ENCODE measurements around the gene MYRF. TPM values are rescaled to one million over a fixed set of nuclear protein-coding genes. Genes with fewer than 3 reads are reported as not detected.

The MYRF gene
- total RNA-seq, 2 donors from 2014 or later, result 2.2 to 2.9 TPM

- peaks cover 52% of the 10 kb centered on the region for H3K4me1 Mint-ChIP-seq (ENCODE audit: low read depth)
- no peak overlapping the region for H3K27ac Mint-ChIP-seq
- H3K27me3 Mint-ChIP-seq (ENCODE audit: low read depth), result no peaks in the 10 kb centered on the region
- no peaks in the 10 kb centered on the region for H3K9me3 Mint-ChIP-seq
- peak overlapping the region in 1 of 2 donors; percentile 21 for H3K4me3 Mint-ChIP-seq
- H3K36me3 Mint-ChIP-seq (ENCODE audit: insufficient read depth in 2 of 2), result peaks cover 7 to 33% of the 10 kb centered on the region in 2 donors
- ATAC-seq (replicated peaks in 1 of 2) (no peak), DNase-seq (no peak)
These were observed 43.0 kb downstream of the MYRF start for GRCh38 chr11:61795459-61795858.

DNA sequence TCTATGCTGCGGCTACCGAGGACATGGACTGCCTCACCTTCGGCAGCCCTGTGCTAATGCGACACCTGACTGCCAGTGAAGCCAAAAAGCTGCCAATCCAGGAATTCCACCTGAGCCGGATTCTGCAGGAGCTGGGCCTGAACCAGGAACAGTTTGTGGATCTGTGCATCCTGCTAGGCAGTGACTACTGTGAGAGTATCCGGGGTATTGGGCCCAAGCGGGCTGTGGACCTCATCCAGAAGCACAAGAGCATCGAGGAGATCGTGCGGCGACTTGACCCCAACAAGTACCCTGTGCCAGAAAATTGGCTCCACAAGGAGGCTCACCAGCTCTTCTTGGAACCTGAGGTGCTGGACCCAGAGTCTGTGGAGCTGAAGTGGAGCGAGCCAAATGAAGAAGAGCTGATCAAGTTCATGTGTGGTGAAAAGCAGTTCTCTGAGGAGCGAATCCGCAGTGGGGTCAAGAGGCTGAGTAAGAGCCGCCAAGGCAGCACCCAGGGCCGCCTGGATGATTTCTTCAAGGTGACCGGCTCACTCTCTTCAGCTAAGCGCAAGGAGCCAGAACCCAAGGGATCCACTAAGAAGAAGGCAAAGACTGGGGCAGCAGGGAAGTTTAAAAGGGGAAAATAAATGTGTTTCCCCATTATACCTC lies 43.6 kb downstream of the MYRF start:
- Mint-ChIP-seq H3K4me3 (no peak overlapping the region), H3K36me3 (ENCODE audit: insufficient read depth in 2 of 2) (peaks cover 7 to 34% of the 10 kb centered on the region in 2 donors), H3K27ac (no peak overlapping the region)

DNA sequence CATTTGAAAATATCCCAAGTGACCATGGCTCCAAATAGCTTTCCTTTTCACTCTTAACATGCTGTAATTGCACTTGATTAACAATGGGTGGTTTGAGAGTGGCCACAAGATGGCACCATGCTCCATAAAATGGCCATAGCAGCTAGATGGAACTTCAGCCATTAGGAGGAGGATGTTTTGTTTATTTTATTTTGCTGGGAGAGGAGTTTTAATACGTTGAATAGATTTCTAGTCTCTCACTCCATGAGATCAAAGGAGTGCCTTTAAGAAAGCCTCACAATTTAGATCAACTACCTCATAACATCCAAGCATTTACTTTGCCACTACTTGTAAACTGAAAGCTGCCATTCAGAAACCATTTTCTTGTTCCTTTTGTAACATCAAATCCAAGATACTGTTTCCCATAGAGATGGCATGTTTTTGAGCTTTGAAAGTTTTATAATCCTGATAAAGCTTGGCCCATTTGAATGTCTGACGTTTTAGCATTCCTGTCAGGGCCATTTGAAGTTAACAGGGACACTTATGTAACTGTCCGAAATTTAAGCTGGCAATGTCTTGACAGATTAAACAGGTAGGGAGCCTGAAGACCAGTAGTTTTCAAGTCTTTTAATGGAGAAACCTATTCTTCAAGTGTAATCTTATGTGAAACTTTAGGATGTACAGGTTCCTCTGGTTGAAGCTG lies 45.0 kb downstream of the MYRF start:
- peak overlapping the region; percentile 2 for H3K27ac Mint-ChIP-seq
- no peaks in the 10 kb centered on the region for H3K9me3 Mint-ChIP-seq
- H3K27me3 Mint-ChIP-seq (ENCODE audit: low read depth), result no peaks in the 10 kb centered on the region
- H3K4me3 Mint-ChIP-seq, result peak overlapping the region in 1 of 2 donors; percentile 20
- H3K36me3 Mint-ChIP-seq (ENCODE audit: insufficient read depth in 2 of 2), result peaks cover 4 to 33% of the 10 kb centered on the region in 2 donors
- H3K4me1 Mint-ChIP-seq (ENCODE audit: low read depth), result peaks cover 47% of the 10 kb centered on the region
- DNase-seq, result peak; percentile 58 to 69
- ATAC-seq (replicated peaks in 1 of 2), result no peak

More for the DNA sequence above, 43.6 kb downstream of the MYRF start:
- ATAC-seq (replicated peaks in 1 of 2) (no peak), DNase-seq (no peak)
- H3K4me1 Mint-ChIP-seq (ENCODE audit: low read depth), result peaks cover 55% of the 10 kb centered on the region
- no peaks in the 10 kb centered on the region for H3K27me3 Mint-ChIP-seq (ENCODE audit: low read depth)
- no peaks in the 10 kb centered on the region for H3K9me3 Mint-ChIP-seq

DNA sequence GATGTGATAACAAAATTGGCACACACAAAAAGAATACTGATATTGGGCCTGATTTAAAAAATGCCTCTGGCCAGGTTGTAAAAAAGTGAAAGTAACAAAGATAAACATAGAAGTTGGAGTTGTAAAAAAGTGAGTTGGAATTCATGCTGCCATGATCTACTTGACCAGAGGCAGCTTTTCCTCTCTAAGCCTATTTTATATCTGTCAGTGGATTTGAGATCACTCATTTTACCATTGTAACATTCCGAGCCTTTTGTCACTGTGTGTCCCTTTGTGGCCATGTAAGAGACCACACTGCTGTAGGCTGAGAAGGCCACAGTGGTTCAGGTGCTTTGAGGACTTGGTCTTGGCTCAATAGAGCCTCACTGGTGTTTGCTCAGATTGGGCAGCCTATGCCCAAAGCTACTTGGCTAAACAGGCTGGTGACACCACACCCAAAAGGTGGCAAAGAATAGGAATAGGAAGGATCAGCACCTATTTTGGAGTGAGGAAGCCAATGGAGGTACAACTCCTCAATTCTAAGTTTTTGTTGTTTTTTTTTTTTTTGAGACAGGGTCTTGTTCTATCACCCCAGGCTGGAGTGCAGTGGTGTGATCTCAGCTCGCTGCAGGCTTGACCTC lies 47.3 kb downstream of the MYRF start:
- no peak for ATAC-seq (replicated peaks in 1 of 2)

GRCh38 chr11:61800331-61801281 lies 48.2 kb downstream of the MYRF start:
- H3K9me3 Mint-ChIP-seq, result no peaks in the 10 kb centered on the region
- H3K36me3 Mint-ChIP-seq (ENCODE audit: insufficient read depth in 2 of 2), result peaks cover 1 to 33% of the 10 kb centered on the region in 2 donors
- peaks cover 31% of the 10 kb centered on the region for H3K4me1 Mint-ChIP-seq (ENCODE audit: low read depth)
- DNase-seq (no peak), ATAC-seq (replicated peaks in 1 of 2) (no peak)
- H3K27me3 Mint-ChIP-seq (ENCODE audit: low read depth), result no peaks in the 10 kb centered on the region
- H3K27ac Mint-ChIP-seq, result peak overlapping the region; percentile 2
- H3K4me3 Mint-ChIP-seq, result no peak overlapping the region

More for the DNA sequence above, 47.3 kb downstream of the MYRF start:
- no peak for DNase-seq
- Mint-ChIP-seq H3K27me3 (ENCODE audit: low read depth) (no peaks in the 10 kb centered on the region), H3K4me1 (ENCODE audit: low read depth) (peaks cover 38% of the 10 kb centered on the region), H3K36me3 (ENCODE audit: insufficient read depth in 2 of 2) (peaks cover 1 to 37% of the 10 kb centered on the region in 2 donors), H3K4me3 (no peak overlapping the region), H3K9me3 (no peaks in the 10 kb centered on the region), H3K27ac (no peak overlapping the region)

DNA sequence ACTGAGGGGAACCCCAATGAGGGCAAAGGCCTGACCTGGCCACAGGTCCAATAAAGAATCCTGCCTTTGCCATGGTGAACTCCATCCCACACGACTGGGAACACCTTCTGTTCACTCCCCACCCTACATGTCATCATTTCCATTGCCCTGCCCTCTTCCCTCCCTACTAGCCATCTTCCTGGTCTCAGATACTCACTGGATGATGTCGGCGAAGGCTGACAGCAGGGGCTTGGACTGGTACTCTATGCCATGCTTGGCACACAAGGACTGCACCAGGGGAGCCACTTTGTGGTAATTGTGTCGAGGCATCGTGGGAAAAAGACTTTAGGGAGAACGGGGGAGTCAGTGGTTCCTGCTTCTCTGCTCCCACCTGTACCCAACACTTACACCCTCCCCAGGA lies 50.2 kb downstream of the MYRF start:
- ATAC-seq (replicated peaks in 1 of 2) (no peak), DNase-seq (no peak)
- peaks cover 12% of the 10 kb centered on the region for H3K4me1 Mint-ChIP-seq (ENCODE audit: low read depth)
- H3K27me3 Mint-ChIP-seq (ENCODE audit: low read depth), result no peaks in the 10 kb centered on the region
- H3K9me3 Mint-ChIP-seq, result no peaks in the 10 kb centered on the region
- H3K27ac Mint-ChIP-seq, result no peak overlapping the region
- H3K4me3 Mint-ChIP-seq, result no peak overlapping the region
- peaks cover 0 to 21% of the 10 kb centered on the region in 2 donors for H3K36me3 Mint-ChIP-seq (ENCODE audit: insufficient read depth in 2 of 2)

GRCh38 chr11:61803889-61804647 lies 51.6 kb downstream of the MYRF start:
- H3K9me3 Mint-ChIP-seq, result no peaks in the 10 kb centered on the region
- peaks cover 9% of the 10 kb centered on the region for H3K4me1 Mint-ChIP-seq (ENCODE audit: low read depth)
- no peak overlapping the region for H3K27ac Mint-ChIP-seq
- peaks cover 0 to 13% of the 10 kb centered on the region in 2 donors for H3K36me3 Mint-ChIP-seq (ENCODE audit: insufficient read depth in 2 of 2)
- no peak overlapping the region for H3K4me3 Mint-ChIP-seq
- ATAC-seq (replicated peaks in 1 of 2), result no peak
- DNase-seq, result no peak
- H3K27me3 Mint-ChIP-seq (ENCODE audit: low read depth), result no peaks in the 10 kb centered on the region

- no peaks in the 10 kb centered on the region for H3K9me3 Mint-ChIP-seq
- H3K36me3 Mint-ChIP-seq (ENCODE audit: insufficient read depth in 2 of 2), result peaks cover 0 to 13% of the 10 kb centered on the region in 2 donors
- H3K27ac Mint-ChIP-seq, result peak overlapping the region; percentile 52
- no peak for DNase-seq
- peaks cover 6% of the 10 kb centered on the region for H3K4me1 Mint-ChIP-seq (ENCODE audit: low read depth)
- H3K4me3 Mint-ChIP-seq, result no peak overlapping the region
- ATAC-seq (replicated peaks in 1 of 2), result no peak
- H3K27me3 Mint-ChIP-seq (ENCODE audit: low read depth), result no peaks in the 10 kb centered on the region
These were observed 52.7 kb downstream of the MYRF start for GRCh38 chr11:61805146-61805545.

- no peaks in the 10 kb centered on the region for H3K27me3 Mint-ChIP-seq (ENCODE audit: low read depth)
- ATAC-seq (replicated peaks in 1 of 2), result no peak
- no peak for DNase-seq
- H3K27ac Mint-ChIP-seq, result no peak overlapping the region
- H3K36me3 Mint-ChIP-seq (ENCODE audit: insufficient read depth in 2 of 2), result peaks cover 0 to 14% of the 10 kb centered on the region in 2 donors
- no peaks in the 10 kb centered on the region for H3K9me3 Mint-ChIP-seq
- no peak overlapping the region for H3K4me3 Mint-ChIP-seq
- H3K4me1 Mint-ChIP-seq (ENCODE audit: low read depth), result peaks cover 2% of the 10 kb centered on the region
These were observed 54.3 kb downstream of the MYRF start for GRCh38 chr11:61806785-61807184.

DNA sequence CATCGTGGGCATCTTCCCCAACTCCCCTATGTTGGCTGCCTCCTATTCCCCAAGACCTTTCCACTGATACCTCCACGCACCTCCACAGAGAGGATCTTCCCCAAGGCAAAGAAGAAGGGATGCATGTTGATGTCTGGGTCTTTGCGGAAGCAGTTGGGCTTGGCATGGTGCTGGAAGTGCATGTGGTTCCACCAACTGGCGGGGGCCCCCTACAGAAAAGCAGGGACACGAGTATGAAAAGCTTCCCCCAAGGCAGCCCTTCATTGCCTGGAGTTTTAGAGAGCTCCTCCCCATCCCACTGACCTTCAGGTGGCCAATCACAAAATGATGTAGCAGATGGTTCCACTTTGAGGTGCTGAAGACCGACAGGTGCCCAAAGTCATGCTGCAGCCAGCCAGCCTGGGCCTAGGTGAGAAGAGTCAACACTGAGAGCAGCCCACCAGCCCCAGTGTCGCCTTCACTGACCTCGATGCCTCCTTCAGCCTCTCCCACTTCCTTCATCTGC lies 58.3 kb downstream of the MYRF start:
- Mint-ChIP-seq H3K4me1 (ENCODE audit: low read depth) (peaks cover 14% of the 10 kb centered on the region), H3K27me3 (ENCODE audit: low read depth) (no peaks in the 10 kb centered on the region), H3K9me3 (peaks cover 0 to 2% of the 10 kb centered on the region in 2 donors), H3K27ac (no peak overlapping the region), H3K4me3 (no peak overlapping the region), H3K36me3 (ENCODE audit: insufficient read depth in 2 of 2) (peaks cover 5 to 9% of the 10 kb centered on the region in 2 donors)
- no peak for DNase-seq
- ATAC-seq (replicated peaks in 1 of 2), result no peak

DNA sequence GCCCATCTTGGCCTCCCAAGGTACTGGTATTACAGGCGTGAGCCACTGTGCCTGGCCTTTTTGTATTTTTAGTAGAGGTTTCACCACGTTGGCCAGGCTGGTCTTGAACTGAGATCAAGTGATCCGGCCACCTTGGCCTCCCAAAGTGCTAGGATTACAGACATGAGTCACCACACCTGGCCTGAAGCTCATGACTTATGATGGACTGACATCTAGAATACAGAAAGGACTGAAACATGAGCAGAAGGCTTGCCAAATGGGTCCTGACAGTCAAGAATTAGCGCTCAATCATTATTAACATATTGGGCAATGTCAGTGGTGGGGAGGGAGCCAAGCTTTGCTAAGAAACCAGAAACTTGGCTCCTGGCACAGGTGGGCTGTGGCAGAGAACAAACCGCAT lies 59.4 kb downstream of the MYRF start:
- H3K4me1 Mint-ChIP-seq (ENCODE audit: low read depth), result peaks cover 14% of the 10 kb centered on the region
- H3K9me3 Mint-ChIP-seq, result peaks cover 0 to 2% of the 10 kb centered on the region in 2 donors
- no peak overlapping the region for H3K4me3 Mint-ChIP-seq
- H3K36me3 Mint-ChIP-seq (ENCODE audit: insufficient read depth in 2 of 2), result peaks cover 5 to 11% of the 10 kb centered on the region in 2 donors
- no peak for ATAC-seq (replicated peaks in 1 of 2)
- DNase-seq, result no peak
- H3K27ac Mint-ChIP-seq, result no peak overlapping the region
- no peaks in the 10 kb centered on the region for H3K27me3 Mint-ChIP-seq (ENCODE audit: low read depth)
